Loucy (cell line): ENCODE data around the gene CCDC6.

ENCODE experiments used
- EZH2phosphoT487 ChIP-seq: fragments of 200-600 bp; IDR thresholded peaks from 2 replicates; pipeline ENCODE4 v1.6.1; 2018; ENCODE audit warnings: antibody characterized with exemption, mild to moderate bottlenecking, moderate library complexity, borderline replicate concordance
- TF ChIP-seq, protein P1 (sequence below): fragments of 200-600 bp; sonication (generic); conservative IDR thresholded peaks from 2 replicates; pipeline ENCODE4 v1.5.1; 2014; ENCODE audit warnings: mild to moderate bottlenecking, antibody characterized with exemption, low read length

DNA sequence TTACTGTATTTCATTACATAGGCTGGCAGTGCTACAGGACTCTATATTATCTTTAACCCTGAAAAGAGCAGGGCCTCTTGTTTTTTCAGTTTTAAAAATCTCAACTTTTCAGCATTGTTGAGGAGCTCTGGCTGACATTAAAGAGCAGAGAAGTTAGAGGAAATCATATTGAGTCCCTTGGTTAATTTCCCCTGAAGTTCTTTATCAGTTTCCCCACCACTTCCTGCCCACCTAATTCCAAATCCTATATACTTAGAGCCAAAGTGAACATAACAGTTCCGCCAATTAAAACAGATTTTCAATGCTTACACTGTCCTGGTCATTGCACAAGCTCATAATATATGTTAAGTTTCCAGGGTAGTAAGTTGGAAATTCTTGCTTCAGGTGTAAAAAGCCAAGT is 87.1 kb downstream of the CCDC6 start:
- TF ChIP-seq, protein P1, sequence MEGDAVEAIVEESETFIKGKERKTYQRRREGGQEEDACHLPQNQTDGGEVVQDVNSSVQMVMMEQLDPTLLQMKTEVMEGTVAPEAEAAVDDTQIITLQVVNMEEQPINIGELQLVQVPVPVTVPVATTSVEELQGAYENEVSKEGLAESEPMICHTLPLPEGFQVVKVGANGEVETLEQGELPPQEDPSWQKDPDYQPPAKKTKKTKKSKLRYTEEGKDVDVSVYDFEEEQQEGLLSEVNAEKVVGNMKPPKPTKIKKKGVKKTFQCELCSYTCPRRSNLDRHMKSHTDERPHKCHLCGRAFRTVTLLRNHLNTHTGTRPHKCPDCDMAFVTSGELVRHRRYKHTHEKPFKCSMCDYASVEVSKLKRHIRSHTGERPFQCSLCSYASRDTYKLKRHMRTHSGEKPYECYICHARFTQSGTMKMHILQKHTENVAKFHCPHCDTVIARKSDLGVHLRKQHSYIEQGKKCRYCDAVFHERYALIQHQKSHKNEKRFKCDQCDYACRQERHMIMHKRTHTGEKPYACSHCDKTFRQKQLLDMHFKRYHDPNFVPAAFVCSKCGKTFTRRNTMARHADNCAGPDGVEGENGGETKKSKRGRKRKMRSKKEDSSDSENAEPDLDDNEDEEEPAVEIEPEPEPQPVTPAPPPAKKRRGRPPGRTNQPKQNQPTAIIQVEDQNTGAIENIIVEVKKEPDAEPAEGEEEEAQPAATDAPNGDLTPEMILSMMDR, result no peak
- TF ChIP-seq EZH2phosphoT487, result no peak
